MM.1S (cell line): Measurements from ENCODE around the gene MAPKAP1.

Source experiments
- EZH2 ChIP-seq: fragments of 300-600 bp; sonication (generic); optimal IDR thresholded peaks from 2 replicates; pipeline ENCODE3; 2017; ENCODE audit warnings: low read depth, mild to moderate bottlenecking, antibody characterized with exemption, low read length, mixed read lengths
- TF ChIP-seq, protein P1 (sequence below): fragments of 300-600 bp; sonication (generic); IDR thresholded peaks from 2 replicates; pipeline ENCODE4 v1.5.1; 2016; ENCODE audit warnings: antibody characterized with exemption, low read length, mixed read lengths

DNA sequence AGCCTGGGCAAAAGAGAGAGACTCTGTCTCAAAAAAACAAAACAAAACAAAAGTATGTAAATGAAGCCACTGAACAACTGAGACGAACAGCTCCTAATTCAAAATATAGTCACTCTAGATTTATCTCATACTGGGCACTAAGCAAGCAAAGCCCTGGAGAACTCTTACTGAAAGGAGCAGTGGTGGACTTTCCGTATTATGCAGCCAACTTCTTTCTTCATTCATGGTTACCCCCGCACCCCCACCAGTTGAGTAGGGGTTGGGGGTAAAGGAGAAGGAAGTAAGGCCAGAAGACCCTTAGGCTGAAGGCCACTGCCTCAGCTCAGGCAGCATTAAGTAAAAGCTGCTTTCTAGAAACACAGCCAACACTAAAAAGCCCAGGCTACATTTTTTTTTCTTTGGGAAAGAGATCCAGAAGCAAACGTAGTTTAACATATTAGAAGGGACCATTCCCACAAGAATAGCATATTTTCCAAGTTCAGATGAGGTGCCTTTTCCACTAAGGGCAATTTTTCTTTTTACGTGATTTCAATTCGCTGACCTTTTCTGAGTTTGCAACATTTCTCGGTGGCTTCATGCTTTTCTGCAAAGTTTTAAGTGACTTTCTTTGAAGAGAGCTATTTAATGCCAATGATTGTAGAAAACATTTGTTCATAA lies 55.3 kb downstream of the MAPKAP1 start:
- TF ChIP-seq, protein P1, sequence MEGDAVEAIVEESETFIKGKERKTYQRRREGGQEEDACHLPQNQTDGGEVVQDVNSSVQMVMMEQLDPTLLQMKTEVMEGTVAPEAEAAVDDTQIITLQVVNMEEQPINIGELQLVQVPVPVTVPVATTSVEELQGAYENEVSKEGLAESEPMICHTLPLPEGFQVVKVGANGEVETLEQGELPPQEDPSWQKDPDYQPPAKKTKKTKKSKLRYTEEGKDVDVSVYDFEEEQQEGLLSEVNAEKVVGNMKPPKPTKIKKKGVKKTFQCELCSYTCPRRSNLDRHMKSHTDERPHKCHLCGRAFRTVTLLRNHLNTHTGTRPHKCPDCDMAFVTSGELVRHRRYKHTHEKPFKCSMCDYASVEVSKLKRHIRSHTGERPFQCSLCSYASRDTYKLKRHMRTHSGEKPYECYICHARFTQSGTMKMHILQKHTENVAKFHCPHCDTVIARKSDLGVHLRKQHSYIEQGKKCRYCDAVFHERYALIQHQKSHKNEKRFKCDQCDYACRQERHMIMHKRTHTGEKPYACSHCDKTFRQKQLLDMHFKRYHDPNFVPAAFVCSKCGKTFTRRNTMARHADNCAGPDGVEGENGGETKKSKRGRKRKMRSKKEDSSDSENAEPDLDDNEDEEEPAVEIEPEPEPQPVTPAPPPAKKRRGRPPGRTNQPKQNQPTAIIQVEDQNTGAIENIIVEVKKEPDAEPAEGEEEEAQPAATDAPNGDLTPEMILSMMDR = no peak
- TF ChIP-seq EZH2 = no peak
